Suprapubic skin (tissue), 4 donors: ENCODE data around the gene SND1.

Source experiments
- CTCF ChIP-seq, 2 donors: fragments of 200-600 bp in 1 of 2; fragments of 450-650 bp in 1 of 2; sonication (generic) in 1 of 2; IDR thresholded peaks; one replicate each; pipeline ENCODE4 v1.5.1; 2016 to 2019; ENCODE audit warnings: antibody characterized with exemption in 2 of 2, mild to moderate bottlenecking in 1 of 2, moderate library complexity in 1 of 2
- EP300 ChIP-seq: sonication (generic); formaldehyde crosslinking; IDR thresholded peaks from one replicate; pipeline ENCODE4 v1.6.1; 2017; ENCODE audit warnings: antibody characterized with exemption
- POLR2AphosphoS5 ChIP-seq, 3 donors: sonication (generic); formaldehyde crosslinking; IDR thresholded peaks; one replicate each; pipeline ENCODE4 v1.6.1; 2017; ENCODE audit warnings: antibody characterized with exemption in 3 of 3

GRCh38 chr7:127887631-127888030, 235.6 kb downstream of the SND1 start:
- TF ChIP-seq EP300 (no peak), CTCF (IDR thresholded peaks at IDR 0.05) (no peak), POLR2AphosphoS5 (IDR thresholded peaks at IDR 0.05) (no peak)
